Liver (tissue), 9 donors: ENCODE data around the gene SHROOM2. TPM values are rescaled to one million over a fixed set of nuclear protein-coding genes. Genes with fewer than 3 reads are reported as not detected.

Experiments used
- DNase-seq: peaks from one replicate; pipeline ENCODE4 v3.0.0-alpha.2; 2017; ENCODE audit warnings: low spot score
- H3K27ac ChIP-seq, 2 donors: one replicate each; pipeline ENCODE4 v1.7.0; 2013; ENCODE audit warnings: inconsistent platforms in 2 of 2, low read length in 2 of 2, control low read depth in 1 of 2, low read depth in 1 of 2, mild to moderate bottlenecking in 1 of 2
- H3K27me3 ChIP-seq, 4 donors: one replicate each; pipeline versions ENCODE4 v1.6.1 to v1.7.0; 2013; ENCODE audit warnings: low read length in 3 of 4, inconsistent platforms in 1 of 4, mild to moderate bottlenecking in 1 of 4, moderate library complexity in 1 of 4; ENCODE audit not compliant: control insufficient read depth in 4 of 4, insufficient read depth in 4 of 4
- H3K36me3 ChIP-seq, 4 donors: one replicate each; pipeline versions ENCODE4 v1.6.1 to v1.7.0; 2013; ENCODE audit warnings: low read length in 3 of 4, mild to moderate bottlenecking in 3 of 4, low read depth in 1 of 4, moderate library complexity in 1 of 4; ENCODE audit not compliant: control insufficient read depth in 4 of 4, insufficient read depth in 3 of 4
- H3K4me1 ChIP-seq, 4 donors: one replicate each; pipeline versions ENCODE4 v1.6.1 to v1.7.0; 2013; ENCODE audit warnings: low read length in 3 of 4, mild to moderate bottlenecking in 3 of 4, moderate library complexity in 1 of 4; ENCODE audit not compliant: control insufficient read depth in 4 of 4, insufficient read depth in 4 of 4
- H3K4me3 ChIP-seq, 3 donors: one replicate each; pipeline versions ENCODE4 v1.6.1 to v1.7.0; 2013; ENCODE audit warnings: low read length in 3 of 3, control low read depth in 1 of 3, low read depth in 1 of 3, mild to moderate bottlenecking in 1 of 3
- H3K9ac ChIP-seq, 2 donors: one replicate each; pipeline ENCODE4 v1.7.0; 2013; ENCODE audit warnings: low read length in 2 of 2, mild to moderate bottlenecking in 2 of 2, moderate library complexity in 2 of 2, control low read depth in 1 of 2, low read depth in 1 of 2
- H3K9me3 ChIP-seq, 4 donors: one replicate each; pipeline versions ENCODE4 v1.6.1 to v1.7.0; 2013; ENCODE audit warnings: low read length in 3 of 4; ENCODE audit not compliant: control insufficient read depth in 4 of 4
- EGR1 ChIP-seq, 2 donors: IDR thresholded peaks; 2 replicates each; pipeline ENCODE4 v1.6.1; 2016 to 2018; ENCODE audit warnings: antibody characterized with exemption in 2 of 2, low read depth in 2 of 2
- FOXA1 ChIP-seq: IDR thresholded peaks from 2 replicates; pipeline ENCODE4 v1.6.1; 2016; ENCODE audit warnings: antibody characterized with exemption
- FOXA2 ChIP-seq: IDR thresholded peaks from 2 replicates; pipeline ENCODE4 v1.6.1; 2016; ENCODE audit warnings: antibody characterized with exemption
- GABPA ChIP-seq, 2 donors: IDR thresholded peaks in 1 of 2; conservative IDR thresholded peaks in 1 of 2; 2 replicates each; pipeline ENCODE4 v1.6.1; 2016; ENCODE audit warnings: antibody characterized with exemption in 2 of 2, mild to moderate bottlenecking in 1 of 2, moderate library complexity in 1 of 2
- HNF4A ChIP-seq, 2 donors: conservative IDR thresholded peaks; 2 replicates each; pipeline ENCODE4 v1.6.1; 2016; ENCODE audit warnings: antibody characterized with exemption in 2 of 2, mild to moderate bottlenecking in 2 of 2
- HNF4G ChIP-seq: IDR thresholded peaks from 2 replicates; pipeline ENCODE4 v1.6.1; 2016; ENCODE audit warnings: antibody characterized with exemption
- JUND ChIP-seq, 2 donors: IDR thresholded peaks; 2 replicates each; pipeline ENCODE4 v1.6.1; 2016; ENCODE audit warnings: antibody characterized with exemption in 2 of 2
- NR2F2 ChIP-seq: IDR thresholded peaks from 2 replicates; pipeline ENCODE4 v1.6.1; 2016; ENCODE audit warnings: antibody characterized with exemption
- RAD21 ChIP-seq, 2 donors: IDR thresholded peaks; 2 replicates each; pipeline ENCODE4 v1.6.1; 2016; ENCODE audit warnings: antibody characterized with exemption in 2 of 2, mild to moderate bottlenecking in 2 of 2
- RXRA ChIP-seq, 2 donors: IDR thresholded peaks; 2 replicates each; pipeline ENCODE4 v1.6.1; 2017 to 2018; ENCODE audit warnings: antibody characterized with exemption in 2 of 2, mild to moderate bottlenecking in 1 of 2
- SP1 ChIP-seq: IDR thresholded peaks from 2 replicates; pipeline ENCODE4 v1.6.1; 2018; ENCODE audit warnings: antibody characterized with exemption, mild to moderate bottlenecking
- TAF1 ChIP-seq: conservative IDR thresholded peaks from 2 replicates; pipeline ENCODE4 v1.6.1; 2016; ENCODE audit warnings: antibody characterized with exemption, mild to moderate bottlenecking
- YY1 ChIP-seq: IDR thresholded peaks from 2 replicates; pipeline ENCODE4 v1.6.1; 2016; ENCODE audit warnings: antibody characterized with exemption, mild to moderate bottlenecking
- WGBS: extraction: QIAGEN DNeasy Blood & Tissue Kit; methylation state at CpG from one replicate; pipeline ENCODE4 v1.1.7; 2013; 5-methylcytosine and 5-hydroxymethylcytosine counted together
- polyA plus RNA-seq, 2 donors: library from polyadenylated mRNA; stranded (reverse) in 1 of 2; unstranded in 1 of 2; fragments of 200-250 nt in 1 of 2; fragments of >200 nt in 1 of 2; fragmentation: Nextera tagmentation in 1 of 2; extraction: Ambion mirVana in 1 of 2; gene quantifications; one replicate each; pipeline versions ENCODE4 v1.2.1 to v1.2.3, GENCODE V29; 2013 to 2015
- total RNA-seq, 2 donors: library from RNA; depleted of rRNA; stranded (reverse); fragments of >200 nt; gene quantifications; one replicate each; pipeline ENCODE4 v1.2.3, GENCODE V29; 2014
- TF ChIP-seq, protein P1 (sequence below): IDR thresholded peaks from 2 replicates; pipeline ENCODE4 v1.6.1; 2016; ENCODE audit warnings: antibody characterized with exemption
- TF ChIP-seq, protein P2 (sequence below): IDR thresholded peaks from 2 replicates; pipeline ENCODE4 v1.6.1; 2016; ENCODE audit warnings: antibody characterized with exemption
- TF ChIP-seq, protein P3 (sequence below): fragments of 150-350 bp; IDR thresholded peaks from 2 replicates; pipeline ENCODE4 v1.5.1; 2017; ENCODE audit warnings: improper control_type of control experiment, low read depth, low read length; ENCODE audit not compliant: missing input control
- TF ChIP-seq, protein P4 (sequence below): IDR thresholded peaks from 2 replicates; pipeline ENCODE4 v1.6.1; 2016; ENCODE audit warnings: antibody characterized with exemption, mild to moderate bottlenecking
- TF ChIP-seq, protein P5 (sequence below): IDR thresholded peaks from 2 replicates; pipeline ENCODE4 v1.6.1; 2016; ENCODE audit warnings: antibody characterized with exemption
- donor health status: healthy.
- donor health status: healthy.
- donor health status: healthy.
- donor health status: healthy.
- donor health status: healthy.

The SHROOM2 gene
- total and polyA plus RNA-seq, 4 donors = 1.1 to 5.4 (median 3.6) TPM

DNA sequence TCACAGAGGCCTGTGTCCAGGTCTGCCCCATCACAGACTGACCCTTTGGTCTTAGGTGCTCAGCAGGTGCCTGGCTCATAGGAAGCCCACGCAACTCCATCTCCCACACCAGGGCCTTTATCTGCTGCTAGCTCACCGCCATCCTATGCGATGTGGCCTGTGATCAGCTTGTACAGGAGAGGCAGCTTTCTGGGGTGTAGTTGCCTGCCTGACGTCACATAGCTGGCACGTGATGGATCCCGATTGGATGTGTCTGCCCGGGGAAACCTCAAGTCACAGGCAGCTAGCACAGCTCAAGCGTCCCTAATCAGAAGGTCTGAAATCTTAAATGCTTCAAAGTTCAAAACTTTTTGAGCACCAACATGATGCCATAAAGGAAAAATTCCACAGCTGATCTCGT is 139.8 kb downstream of the SHROOM2 start:
- Histone ChIP-seq H3K9me3 (no peaks in the 10 kb centered on the region), H3K27ac (no peak overlapping the region), H3K36me3 (no peaks in the 10 kb centered on the region), H3K27me3 (no peaks in the 10 kb centered on the region), H3K9ac (no peak overlapping the region), H3K4me3 (no peak overlapping the region), H3K4me1 (no peaks in the 10 kb centered on the region)
- TF ChIP-seq, protein P1, sequence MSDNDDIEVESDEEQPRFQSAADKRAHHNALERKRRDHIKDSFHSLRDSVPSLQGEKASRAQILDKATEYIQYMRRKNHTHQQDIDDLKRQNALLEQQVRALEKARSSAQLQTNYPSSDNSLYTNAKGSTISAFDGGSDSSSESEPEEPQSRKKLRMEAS = no peak
- TF ChIP-seq, protein P2, sequence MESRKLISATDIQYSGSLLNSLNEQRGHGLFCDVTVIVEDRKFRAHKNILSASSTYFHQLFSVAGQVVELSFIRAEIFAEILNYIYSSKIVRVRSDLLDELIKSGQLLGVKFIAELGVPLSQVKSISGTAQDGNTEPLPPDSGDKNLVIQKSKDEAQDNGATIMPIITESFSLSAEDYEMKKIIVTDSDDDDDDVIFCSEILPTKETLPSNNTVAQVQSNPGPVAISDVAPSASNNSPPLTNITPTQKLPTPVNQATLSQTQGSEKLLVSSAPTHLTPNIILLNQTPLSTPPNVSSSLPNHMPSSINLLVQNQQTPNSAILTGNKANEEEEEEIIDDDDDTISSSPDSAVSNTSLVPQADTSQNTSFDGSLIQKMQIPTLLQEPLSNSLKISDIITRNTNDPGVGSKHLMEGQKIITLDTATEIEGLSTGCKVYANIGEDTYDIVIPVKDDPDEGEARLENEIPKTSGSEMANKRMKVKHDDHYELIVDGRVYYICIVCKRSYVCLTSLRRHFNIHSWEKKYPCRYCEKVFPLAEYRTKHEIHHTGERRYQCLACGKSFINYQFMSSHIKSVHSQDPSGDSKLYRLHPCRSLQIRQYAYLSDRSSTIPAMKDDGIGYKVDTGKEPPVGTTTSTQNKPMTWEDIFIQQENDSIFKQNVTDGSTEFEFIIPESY = no peak
- no peak for TF ChIP-seq SP1
- TF ChIP-seq GABPA (IDR thresholded peaks at IDR 0.05 in 1 of 2, conservative IDR thresholded peaks at IDR 0.05 in 1 of 2) = no peak
- TF ChIP-seq YY1 = no peak
- no peak for TF ChIP-seq HNF4G
- TF ChIP-seq TAF1 = no peak
- no peak for TF ChIP-seq RXRA (IDR thresholded peaks at IDR 0.05)
- TF ChIP-seq, protein P3, sequence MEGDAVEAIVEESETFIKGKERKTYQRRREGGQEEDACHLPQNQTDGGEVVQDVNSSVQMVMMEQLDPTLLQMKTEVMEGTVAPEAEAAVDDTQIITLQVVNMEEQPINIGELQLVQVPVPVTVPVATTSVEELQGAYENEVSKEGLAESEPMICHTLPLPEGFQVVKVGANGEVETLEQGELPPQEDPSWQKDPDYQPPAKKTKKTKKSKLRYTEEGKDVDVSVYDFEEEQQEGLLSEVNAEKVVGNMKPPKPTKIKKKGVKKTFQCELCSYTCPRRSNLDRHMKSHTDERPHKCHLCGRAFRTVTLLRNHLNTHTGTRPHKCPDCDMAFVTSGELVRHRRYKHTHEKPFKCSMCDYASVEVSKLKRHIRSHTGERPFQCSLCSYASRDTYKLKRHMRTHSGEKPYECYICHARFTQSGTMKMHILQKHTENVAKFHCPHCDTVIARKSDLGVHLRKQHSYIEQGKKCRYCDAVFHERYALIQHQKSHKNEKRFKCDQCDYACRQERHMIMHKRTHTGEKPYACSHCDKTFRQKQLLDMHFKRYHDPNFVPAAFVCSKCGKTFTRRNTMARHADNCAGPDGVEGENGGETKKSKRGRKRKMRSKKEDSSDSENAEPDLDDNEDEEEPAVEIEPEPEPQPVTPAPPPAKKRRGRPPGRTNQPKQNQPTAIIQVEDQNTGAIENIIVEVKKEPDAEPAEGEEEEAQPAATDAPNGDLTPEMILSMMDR = no peak
- TF ChIP-seq NR2F2 = no peak
- TF ChIP-seq, protein P4, sequence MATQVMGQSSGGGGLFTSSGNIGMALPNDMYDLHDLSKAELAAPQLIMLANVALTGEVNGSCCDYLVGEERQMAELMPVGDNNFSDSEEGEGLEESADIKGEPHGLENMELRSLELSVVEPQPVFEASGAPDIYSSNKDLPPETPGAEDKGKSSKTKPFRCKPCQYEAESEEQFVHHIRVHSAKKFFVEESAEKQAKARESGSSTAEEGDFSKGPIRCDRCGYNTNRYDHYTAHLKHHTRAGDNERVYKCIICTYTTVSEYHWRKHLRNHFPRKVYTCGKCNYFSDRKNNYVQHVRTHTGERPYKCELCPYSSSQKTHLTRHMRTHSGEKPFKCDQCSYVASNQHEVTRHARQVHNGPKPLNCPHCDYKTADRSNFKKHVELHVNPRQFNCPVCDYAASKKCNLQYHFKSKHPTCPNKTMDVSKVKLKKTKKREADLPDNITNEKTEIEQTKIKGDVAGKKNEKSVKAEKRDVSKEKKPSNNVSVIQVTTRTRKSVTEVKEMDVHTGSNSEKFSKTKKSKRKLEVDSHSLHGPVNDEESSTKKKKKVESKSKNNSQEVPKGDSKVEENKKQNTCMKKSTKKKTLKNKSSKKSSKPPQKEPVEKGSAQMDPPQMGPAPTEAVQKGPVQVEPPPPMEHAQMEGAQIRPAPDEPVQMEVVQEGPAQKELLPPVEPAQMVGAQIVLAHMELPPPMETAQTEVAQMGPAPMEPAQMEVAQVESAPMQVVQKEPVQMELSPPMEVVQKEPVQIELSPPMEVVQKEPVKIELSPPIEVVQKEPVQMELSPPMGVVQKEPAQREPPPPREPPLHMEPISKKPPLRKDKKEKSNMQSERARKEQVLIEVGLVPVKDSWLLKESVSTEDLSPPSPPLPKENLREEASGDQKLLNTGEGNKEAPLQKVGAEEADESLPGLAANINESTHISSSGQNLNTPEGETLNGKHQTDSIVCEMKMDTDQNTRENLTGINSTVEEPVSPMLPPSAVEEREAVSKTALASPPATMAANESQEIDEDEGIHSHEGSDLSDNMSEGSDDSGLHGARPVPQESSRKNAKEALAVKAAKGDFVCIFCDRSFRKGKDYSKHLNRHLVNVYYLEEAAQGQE = no peak
- no peak for TF ChIP-seq JUND (IDR thresholded peaks at IDR 0.05)
- TF ChIP-seq, protein P5, sequence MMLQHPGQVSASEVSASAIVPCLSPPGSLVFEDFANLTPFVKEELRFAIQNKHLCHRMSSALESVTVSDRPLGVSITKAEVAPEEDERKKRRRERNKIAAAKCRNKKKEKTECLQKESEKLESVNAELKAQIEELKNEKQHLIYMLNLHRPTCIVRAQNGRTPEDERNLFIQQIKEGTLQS = no peak
- no peak for TF ChIP-seq FOXA2
- no peak for TF ChIP-seq FOXA1
- no peak for TF ChIP-seq RAD21 (IDR thresholded peaks at IDR 0.05)
- TF ChIP-seq HNF4A (conservative IDR thresholded peaks at IDR 0.05) = no peak
- no peak for TF ChIP-seq EGR1 (IDR thresholded peaks at IDR 0.05; ENCODE audit: low read depth in 2 of 2)
- WGBS = 95% methylated on average over 9 of the region's 9 CpGs
- DNase-seq = no peak
